NOMO-1 treated with DMSO at 0.1 percent for 48 hours (cell line): ENCODE data around the gene KIF26A.
"Not testable (repeated sequence)": the region's sequence is repeated elsewhere in the genome, so short reads cannot be mapped to it uniquely, and the experiment has no call there.

ENCODE experiments used
- DNase-seq: peaks from one replicate; lab custom pipeline; 2025; ENCODE audit not compliant: unreplicated experiment; lab: John Stamatoyannopoulos, UW

The KIF26A gene

GRCh38 chr14:104143521-104144452 is 5.4 kb downstream of the KIF26A start:
- no peak for DNase-seq

GRCh38 chr14:104144453-104144790 is 6.0 kb downstream of the KIF26A start:
- no peak for DNase-seq

- DNase-seq: no peak
These were observed 6.8 kb downstream of the KIF26A start for GRCh38 chr14:104144911-104145825.

DNA sequence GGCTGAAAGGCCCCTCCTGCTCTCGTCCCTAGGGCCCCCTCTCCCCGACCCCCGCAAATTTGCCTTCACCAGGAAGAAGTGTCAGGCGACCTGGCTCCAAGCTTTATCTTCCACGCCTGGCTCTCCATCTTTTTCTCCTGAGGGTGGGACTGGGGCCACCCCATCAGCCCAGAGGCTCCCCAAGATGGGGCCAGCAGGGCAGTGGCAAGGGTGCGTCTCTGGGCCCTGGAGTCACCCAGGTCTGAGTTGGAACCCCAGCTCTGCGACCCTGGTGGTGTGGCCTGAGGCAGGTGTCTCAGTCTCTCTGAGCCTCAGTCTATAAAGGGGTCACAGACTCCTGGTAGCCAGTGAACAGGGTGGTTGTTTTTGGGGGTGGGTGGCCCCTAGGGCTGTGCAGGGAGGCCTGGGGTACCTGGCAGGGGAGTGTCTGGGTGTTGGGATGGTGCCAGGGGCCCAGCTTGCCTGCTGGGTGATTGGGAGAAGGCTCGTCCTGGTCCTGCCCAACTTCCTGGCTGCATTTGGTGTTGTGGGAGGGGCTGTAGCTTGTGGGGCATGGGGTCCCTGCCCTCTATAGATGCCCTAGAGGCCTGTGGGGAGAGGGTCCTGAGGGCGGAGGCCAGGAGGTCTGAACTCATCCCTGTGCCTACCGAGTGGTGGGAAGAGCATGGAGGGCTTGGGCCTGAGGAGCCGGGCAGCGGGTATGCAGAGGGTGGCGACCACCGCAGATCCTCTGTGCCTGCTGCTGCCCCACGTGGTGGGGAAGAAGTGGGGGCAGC is 7.6 kb downstream of the KIF26A start:
- no peak for DNase-seq

DNA sequence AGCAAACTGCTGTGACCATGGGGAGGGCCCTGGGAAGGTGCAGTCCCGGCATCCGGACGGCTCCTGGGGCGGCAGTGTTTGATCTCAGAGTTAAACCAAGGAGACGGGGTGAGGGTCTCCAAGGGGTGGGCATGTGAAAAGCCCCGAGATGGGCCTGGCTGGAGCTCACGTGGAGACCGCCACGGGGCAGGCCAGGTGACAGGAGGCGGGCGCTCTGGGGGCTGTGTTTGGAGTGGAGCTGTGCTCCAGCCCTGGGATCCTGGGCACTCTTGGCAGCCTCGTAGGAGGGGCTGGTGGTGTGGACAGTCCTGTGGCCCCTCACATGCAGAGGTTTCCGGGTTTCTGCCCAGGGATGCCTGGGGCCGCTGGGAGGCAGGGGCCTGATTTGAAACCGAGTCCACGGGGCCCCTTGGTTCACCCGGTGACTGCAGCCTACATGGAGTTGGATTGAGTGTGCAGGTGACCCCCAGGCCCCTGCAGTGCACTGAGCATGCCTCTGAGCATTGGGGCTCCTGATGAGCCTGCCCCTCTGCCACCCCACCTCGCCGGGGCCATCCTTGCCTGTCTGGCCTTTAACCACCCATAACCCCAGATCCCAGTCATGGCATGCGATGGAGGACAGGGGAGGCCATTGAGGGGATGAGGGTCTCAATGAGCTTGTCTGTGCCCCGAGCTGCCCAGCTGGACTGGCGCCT is 8.4 kb downstream of the KIF26A start:
- no peak for DNase-seq

GRCh38 chr14:104147346-104148125 is 9.1 kb downstream of the KIF26A start:
- no peak for DNase-seq

GRCh38 chr14:104148433-104149277 is 10.3 kb downstream of the KIF26A start:
- DNase-seq: no peak

DNA sequence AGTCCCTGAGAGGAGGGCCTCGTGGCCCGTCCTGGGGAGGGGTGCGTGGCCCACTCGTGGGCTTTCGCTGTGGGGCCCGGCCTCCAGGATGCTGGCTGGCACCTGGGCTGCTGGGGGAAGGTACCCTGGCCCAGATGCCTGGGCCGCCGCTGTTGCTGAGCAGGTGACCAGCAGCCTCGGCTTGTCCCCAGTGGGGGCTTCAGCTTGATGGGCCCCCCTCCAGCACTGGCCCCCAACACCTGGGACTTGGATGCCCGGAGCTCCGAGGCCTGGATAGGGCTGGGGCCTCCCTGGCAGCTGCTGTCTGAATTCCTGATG is 10.8 kb downstream of the KIF26A start:
- no peak for DNase-seq

GRCh38 chr14:104149617-104150135 is 11.3 kb downstream of the KIF26A start:
- peak; percentile 11 for DNase-seq

DNA sequence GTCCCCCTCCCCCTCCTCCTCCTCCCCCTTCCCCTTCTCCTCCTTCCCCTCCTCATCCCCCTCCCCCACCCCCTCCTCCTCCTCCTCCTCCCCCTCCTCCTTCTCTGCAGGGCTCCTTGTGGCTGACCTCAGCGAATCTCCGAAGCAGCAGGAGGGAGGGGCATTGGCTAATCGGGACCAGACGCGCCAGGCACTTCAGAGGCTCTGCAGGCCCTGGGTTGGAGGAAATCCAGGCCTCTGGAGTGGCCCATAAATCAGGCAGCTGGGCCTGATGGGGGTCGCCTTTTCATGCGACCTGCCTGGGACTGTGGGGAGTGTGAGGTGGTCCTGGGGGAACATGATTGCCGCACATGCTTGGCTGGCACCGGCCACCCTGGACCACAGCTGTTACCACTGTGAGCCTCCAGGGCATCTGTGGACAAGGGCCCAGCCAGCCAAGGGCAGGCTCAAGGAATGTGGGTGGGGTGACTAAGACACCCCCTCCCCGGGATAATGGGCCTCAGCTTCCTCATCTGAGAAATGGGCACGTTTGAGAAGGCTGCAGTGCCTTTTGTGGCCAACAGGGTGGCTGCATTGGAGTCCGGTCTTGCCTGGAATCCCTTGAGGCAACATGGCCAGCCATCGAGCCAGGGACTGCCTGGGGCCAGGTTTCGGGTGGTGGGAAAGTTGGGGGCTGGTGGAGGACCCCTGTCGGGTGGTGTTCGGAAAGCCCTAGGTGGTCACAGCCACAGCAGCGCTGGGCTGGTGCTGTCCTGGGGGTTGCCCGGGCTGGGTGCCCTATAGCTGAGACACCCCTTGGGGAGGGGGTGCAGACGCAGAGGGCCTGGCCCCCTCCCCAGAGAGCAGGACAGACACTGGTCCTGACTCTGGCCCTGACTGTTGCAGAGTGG is 12.0 kb downstream of the KIF26A start:
- no peak for DNase-seq

DNA sequence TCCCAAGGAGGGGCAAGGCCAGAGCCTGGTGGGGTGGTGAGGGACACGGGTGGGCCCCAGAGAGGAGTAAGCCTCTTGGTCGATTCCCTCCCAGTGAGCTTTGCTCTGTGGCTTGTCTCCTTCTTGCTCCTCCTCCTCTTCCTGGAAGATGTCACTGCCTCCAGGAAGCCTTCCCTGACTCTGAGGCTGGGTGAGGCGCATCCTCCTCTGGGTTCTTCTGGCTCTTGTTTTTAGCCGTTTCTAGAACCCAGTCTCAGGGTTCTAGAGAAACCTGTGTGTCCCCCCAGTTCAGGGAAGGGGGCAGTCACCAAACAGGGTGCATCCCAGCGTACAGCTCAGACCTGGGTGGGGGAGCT is 12.6 kb downstream of the KIF26A start:
- DNase-seq: no peak

GRCh38 chr14:104151566-104152245 is 13.3 kb downstream of the KIF26A start:
- DNase-seq: no peak

GRCh38 chr14:104152246-104152575 is 13.8 kb downstream of the KIF26A start:
- DNase-seq: no peak

GRCh38 chr14:104152686-104153393 is 14.5 kb downstream of the KIF26A start:
- DNase-seq: no peak

- DNase-seq: not testable (repeated sequence)
These were observed 15.0 kb downstream of the KIF26A start for GRCh38 chr14:104153394-104153755.

- DNase-seq: no peak
These were observed 15.9 kb downstream of the KIF26A start for GRCh38 chr14:104154246-104154645.

GRCh38 chr14:104155513-104155912 is 17.1 kb downstream of the KIF26A start:
- no peak for DNase-seq
